Measurements from ENCODE around the gene USP8. TPM values are rescaled to one million over a fixed set of nuclear protein-coding genes. Genes with fewer than 3 reads are reported as not detected.

USP8 gene
- total RNA-seq, 1 donor from 2014 or later, result 54.5 TPM

- Histone ChIP-seq H3K9me3 (ENCODE audit: insufficient read depth, low read depth, low read length) (no peaks in the 10 kb centered on the region), H3K4me3 (ENCODE audit: insufficient read depth, low read depth, low read length) (no peak overlapping the region), H3K36me3 (ENCODE audit: insufficient read depth, low read length) (peaks cover 68% of the 10 kb centered on the region), H3K4me2 (ENCODE audit: low read length) (no peak overlapping the region), H3K27me3 (ENCODE audit: insufficient read depth, low read length) (no peaks in the 10 kb centered on the region), H4K20me1 (ENCODE audit: insufficient read depth, low read length) (no peaks in the 10 kb centered on the region), H3K4me1 (ENCODE audit: insufficient read depth, low read length) (no peaks in the 10 kb centered on the region), H3K9ac (ENCODE audit: low read length) (no peak overlapping the region), H3K79me2 (ENCODE audit: insufficient read depth, low read length) (no peaks in the 10 kb centered on the region), H3K27ac (ENCODE audit: low read depth, low read length) (no peak overlapping the region), H2AFZ (ENCODE audit: low read depth, low read length) (no peak overlapping the region)
- H3K4me3 Mint-ChIP-seq (ENCODE audit: unreplicated experiment), result no peak overlapping the region
- no peaks in the 10 kb centered on the region for H3K27me3 Mint-ChIP-seq (ENCODE audit: low read depth, unreplicated experiment)
- FAIRE-seq (no peak), DNase-seq (ENCODE audit: low read depth) (no peak)
- H3K9me3 Mint-ChIP-seq (ENCODE audit: unreplicated experiment), result no peaks in the 10 kb centered on the region
- no peaks in the 10 kb centered on the region for H3K4me1 Mint-ChIP-seq (ENCODE audit: low read depth, unreplicated experiment)
- H3K36me3 Mint-ChIP-seq (ENCODE audit: low read depth, unreplicated experiment), result peaks cover 8% of the 10 kb centered on the region
- TF ChIP-seq CTCF (IDR thresholded peaks at IDR 0.05; ENCODE audit: insufficient read depth, low read depth, low read length), result no peak
- TF ChIP-seq EZH2 (IDR thresholded peaks at IDR 0.05; ENCODE audit: insufficient read depth, low read length), result no peak
- no peak overlapping the region for H3K27ac Mint-ChIP-seq (ENCODE audit: unreplicated experiment)
Measured at GRCh38 chr15:50496692-50497091, 72.5 kb downstream of the USP8 start.

- no peaks in the 10 kb centered on the region for H3K27me3 Mint-ChIP-seq (ENCODE audit: low read depth, unreplicated experiment)
- no peaks in the 10 kb centered on the region for H3K9me3 ChIP-seq (ENCODE audit: insufficient read depth, low read depth, low read length)
- H3K36me3 ChIP-seq (ENCODE audit: insufficient read depth, low read length), result peaks cover 42% of the 10 kb centered on the region
- peaks cover 4% of the 10 kb centered on the region for H3K36me3 Mint-ChIP-seq (ENCODE audit: low read depth, unreplicated experiment)
- H3K4me3 Mint-ChIP-seq (ENCODE audit: unreplicated experiment), result no peak overlapping the region
- no peak overlapping the region for H3K9ac ChIP-seq (ENCODE audit: low read length)
- FAIRE-seq, result no peak
- TF ChIP-seq EZH2 (IDR thresholded peaks at IDR 0.05; ENCODE audit: insufficient read depth, low read length) (no peak), CTCF (IDR thresholded peaks at IDR 0.05; ENCODE audit: insufficient read depth, low read depth, low read length) (no peak)
- H3K4me1 Mint-ChIP-seq (ENCODE audit: low read depth, unreplicated experiment), result no peaks in the 10 kb centered on the region
- no peak overlapping the region for H3K4me2 ChIP-seq (ENCODE audit: low read length)
- no peaks in the 10 kb centered on the region for H3K27me3 ChIP-seq (ENCODE audit: insufficient read depth, low read length)
- no peaks in the 10 kb centered on the region for H4K20me1 ChIP-seq (ENCODE audit: insufficient read depth, low read length)
- no peaks in the 10 kb centered on the region for H3K9me3 Mint-ChIP-seq (ENCODE audit: unreplicated experiment)
- no peak for DNase-seq (ENCODE audit: low read depth)
- H3K27ac ChIP-seq (ENCODE audit: low read depth, low read length), result no peak overlapping the region
- no peak overlapping the region for H3K4me3 ChIP-seq (ENCODE audit: insufficient read depth, low read depth, low read length)
- H3K4me1 ChIP-seq (ENCODE audit: insufficient read depth, low read length), result no peaks in the 10 kb centered on the region
- H3K79me2 ChIP-seq (ENCODE audit: insufficient read depth, low read length), result no peaks in the 10 kb centered on the region
- H3K27ac Mint-ChIP-seq (ENCODE audit: unreplicated experiment), result no peak overlapping the region
- H2AFZ ChIP-seq (ENCODE audit: low read depth, low read length), result no peak overlapping the region
Measured at GRCh38 chr15:50500352-50500751, 76.1 kb downstream of the USP8 start.

- H3K27me3 Mint-ChIP-seq (ENCODE audit: low read depth, unreplicated experiment), result no peaks in the 10 kb centered on the region
- no peak overlapping the region for H3K4me3 ChIP-seq (ENCODE audit: insufficient read depth, low read depth, low read length)
- FAIRE-seq (no peak), DNase-seq (ENCODE audit: low read depth) (no peak)
- H3K27me3 ChIP-seq (ENCODE audit: insufficient read depth, low read length), result no peaks in the 10 kb centered on the region
- H3K4me3 Mint-ChIP-seq (ENCODE audit: unreplicated experiment), result no peak overlapping the region
- no peak overlapping the region for H3K9ac ChIP-seq (ENCODE audit: low read length)
- peaks cover 2% of the 10 kb centered on the region for H3K36me3 Mint-ChIP-seq (ENCODE audit: low read depth, unreplicated experiment)
- no peaks in the 10 kb centered on the region for H4K20me1 ChIP-seq (ENCODE audit: insufficient read depth, low read length)
- no peaks in the 10 kb centered on the region for H3K79me2 ChIP-seq (ENCODE audit: insufficient read depth, low read length)
- no peak for TF ChIP-seq EZH2 (IDR thresholded peaks at IDR 0.05; ENCODE audit: insufficient read depth, low read length)
- TF ChIP-seq CTCF (IDR thresholded peaks at IDR 0.05; ENCODE audit: insufficient read depth, low read depth, low read length), result no peak
- no peak overlapping the region for H2AFZ ChIP-seq (ENCODE audit: low read depth, low read length)
- H3K36me3 ChIP-seq (ENCODE audit: insufficient read depth, low read length), result peaks cover 33% of the 10 kb centered on the region
- no peak overlapping the region for H3K27ac Mint-ChIP-seq (ENCODE audit: unreplicated experiment)
- no peak overlapping the region for H3K27ac ChIP-seq (ENCODE audit: low read depth, low read length)
- no peak overlapping the region for H3K4me2 ChIP-seq (ENCODE audit: low read length)
- H3K4me1 ChIP-seq (ENCODE audit: insufficient read depth, low read length), result no peaks in the 10 kb centered on the region
- H3K9me3 Mint-ChIP-seq (ENCODE audit: unreplicated experiment), result no peaks in the 10 kb centered on the region
- no peaks in the 10 kb centered on the region for H3K9me3 ChIP-seq (ENCODE audit: insufficient read depth, low read depth, low read length)
- H3K4me1 Mint-ChIP-seq (ENCODE audit: low read depth, unreplicated experiment), result no peaks in the 10 kb centered on the region
Measured at GRCh38 chr15:50501815-50502214, 77.6 kb downstream of the USP8 start.

Measured in astrocyte (in vitro differentiated cells and primary cell).